ENCODE measurements around the gene TMEM9.

Gene TMEM9

GRCh38 chr1:201136355-201137023, 17.8 kb downstream of the TMEM9 start:
- no peaks in the 10 kb centered on the region for H3K9me3 ChIP-seq (ENCODE audit: insufficient read depth, low read length)
- no peaks in the 10 kb centered on the region for H3K27me3 ChIP-seq (ENCODE audit: insufficient read depth, insufficient read length)
- no peak overlapping the region for H3K9ac ChIP-seq (ENCODE audit: insufficient read length, low read depth)
- no peak for DNase-seq (ENCODE audit: low read depth, low spot score)
- H3K4me1 ChIP-seq (ENCODE audit: insufficient read depth, insufficient read length) = peaks cover 2% of the 10 kb centered on the region
- H3K36me3 ChIP-seq (ENCODE audit: insufficient read depth, insufficient read length, low read length) = peaks cover 75% of the 10 kb centered on the region
- no peak for TF ChIP-seq ZNF274 (IDR thresholded peaks at IDR 0.05; ENCODE audit: low read depth, low read length)
- no peak for TF ChIP-seq SUZ12 (IDR thresholded peaks at IDR 0.05; ENCODE audit: extremely low read depth, insufficient read depth, insufficient read length)
- no peak for TF ChIP-seq YY1 (IDR thresholded peaks at IDR 0.05; ENCODE audit: insufficient read depth, insufficient read length)
- H3K4me3 ChIP-seq (ENCODE audit: insufficient read length, low read depth) = no peak overlapping the region

GRCh38 chr1:201134405-201134804, 19.9 kb downstream of the TMEM9 start:
- Histone ChIP-seq H3K36me3 (ENCODE audit: insufficient read depth, insufficient read length, low read length) (peaks cover 54% of the 10 kb centered on the region), H3K9me3 (ENCODE audit: insufficient read depth, low read length) (peaks cover 5% of the 10 kb centered on the region; the same call in 1 of the 2 replicates), H3K27me3 (ENCODE audit: insufficient read depth, insufficient read length) (no peaks in the 10 kb centered on the region), H3K9ac (ENCODE audit: insufficient read length, low read depth) (no peak overlapping the region), H3K4me3 (ENCODE audit: insufficient read length, low read depth) (no peak overlapping the region), H3K4me1 (ENCODE audit: insufficient read depth, insufficient read length) (peaks cover 2% of the 10 kb centered on the region)
- TF ChIP-seq SUZ12 (IDR thresholded peaks at IDR 0.05; ENCODE audit: extremely low read depth, insufficient read depth, insufficient read length) = no peak
- no peak for TF ChIP-seq ZNF274 (IDR thresholded peaks at IDR 0.05; ENCODE audit: low read depth, low read length)
- TF ChIP-seq YY1 (IDR thresholded peaks at IDR 0.05; ENCODE audit: insufficient read depth, insufficient read length) = no peak
- no peak for DNase-seq (ENCODE audit: low read depth, low spot score)

GRCh38 chr1:201131398-201131797, 22.9 kb downstream of the TMEM9 start:
- Histone ChIP-seq H3K4me3 (ENCODE audit: insufficient read length, low read depth) (no peak overlapping the region), H3K4me1 (ENCODE audit: insufficient read depth, insufficient read length) (peaks cover 12% of the 10 kb centered on the region), H3K9me3 (ENCODE audit: insufficient read depth, low read length) (peaks cover 5% of the 10 kb centered on the region; the same call in 1 of the 2 replicates), H3K36me3 (ENCODE audit: insufficient read depth, insufficient read length, low read length) (peaks cover 28% of the 10 kb centered on the region), H3K27me3 (ENCODE audit: insufficient read depth, insufficient read length) (no peaks in the 10 kb centered on the region), H3K9ac (ENCODE audit: insufficient read length, low read depth) (no peak overlapping the region)
- no peak for TF ChIP-seq SUZ12 (IDR thresholded peaks at IDR 0.05; ENCODE audit: extremely low read depth, insufficient read depth, insufficient read length)
- TF ChIP-seq ZNF274 (IDR thresholded peaks at IDR 0.05; ENCODE audit: low read depth, low read length) = no peak
- TF ChIP-seq YY1 (IDR thresholded peaks at IDR 0.05; ENCODE audit: insufficient read depth, insufficient read length) = no peak
- no peak for DNase-seq (ENCODE audit: low read depth, low spot score)

- H3K4me1 ChIP-seq (ENCODE audit: insufficient read depth, insufficient read length) = peaks cover 14% of the 10 kb centered on the region
- no peak overlapping the region for H3K9ac ChIP-seq (ENCODE audit: insufficient read length, low read depth)
- H3K36me3 ChIP-seq (ENCODE audit: insufficient read depth, insufficient read length, low read length) = peaks cover 3% of the 10 kb centered on the region
- no peak overlapping the region for H3K4me3 ChIP-seq (ENCODE audit: insufficient read length, low read depth)
- peaks cover 5% of the 10 kb centered on the region for H3K27me3 ChIP-seq (ENCODE audit: insufficient read depth, insufficient read length)
- DNase-seq (ENCODE audit: low read depth, low spot score) = no peak
- H3K9me3 ChIP-seq (ENCODE audit: insufficient read depth, low read length) = peaks cover 5% of the 10 kb centered on the region; the same call in 1 of the 2 replicates
- TF ChIP-seq ZNF274 (IDR thresholded peaks at IDR 0.05; ENCODE audit: low read depth, low read length) (no peak), SUZ12 (IDR thresholded peaks at IDR 0.05; ENCODE audit: extremely low read depth, insufficient read depth, insufficient read length) (no peak), YY1 (IDR thresholded peaks at IDR 0.05; ENCODE audit: insufficient read depth, insufficient read length) (no peak)
These were observed 25.3 kb downstream of the TMEM9 start for GRCh38 chr1:201128962-201129361.

- Histone ChIP-seq H3K27me3 (ENCODE audit: insufficient read depth, insufficient read length) (peaks cover 5% of the 10 kb centered on the region), H3K4me3 (ENCODE audit: insufficient read length, low read depth) (no peak overlapping the region), H3K36me3 (ENCODE audit: insufficient read depth, insufficient read length, low read length) (peaks cover 3% of the 10 kb centered on the region), H3K9me3 (ENCODE audit: insufficient read depth, low read length) (peaks cover 5% of the 10 kb centered on the region; the same call in 1 of the 2 replicates), H3K4me1 (ENCODE audit: insufficient read depth, insufficient read length) (peaks cover 14% of the 10 kb centered on the region), H3K9ac (ENCODE audit: insufficient read length, low read depth) (no peak overlapping the region)
- TF ChIP-seq YY1 (IDR thresholded peaks at IDR 0.05; ENCODE audit: insufficient read depth, insufficient read length) (no peak), SUZ12 (IDR thresholded peaks at IDR 0.05; ENCODE audit: extremely low read depth, insufficient read depth, insufficient read length) (no peak), ZNF274 (IDR thresholded peaks at IDR 0.05; ENCODE audit: low read depth, low read length) (no peak)
- no peak for DNase-seq (ENCODE audit: low read depth, low spot score)
These were observed 25.8 kb downstream of the TMEM9 start for GRCh38 chr1:201128476-201128875.

GRCh38 chr1:201127755-201128455, 26.4 kb downstream of the TMEM9 start:
- H3K4me3 ChIP-seq (ENCODE audit: insufficient read length, low read depth) = no peak overlapping the region
- no peak for TF ChIP-seq YY1 (IDR thresholded peaks at IDR 0.05; ENCODE audit: insufficient read depth, insufficient read length)
- TF ChIP-seq SUZ12 (IDR thresholded peaks at IDR 0.05; ENCODE audit: extremely low read depth, insufficient read depth, insufficient read length) = no peak
- TF ChIP-seq ZNF274 (IDR thresholded peaks at IDR 0.05; ENCODE audit: low read depth, low read length) = no peak
- H3K9ac ChIP-seq (ENCODE audit: insufficient read length, low read depth) = no peak overlapping the region
- H3K4me1 ChIP-seq (ENCODE audit: insufficient read depth, insufficient read length) = peaks cover 14% of the 10 kb centered on the region
- no peak for DNase-seq (ENCODE audit: low read depth, low spot score)
- peaks cover 3% of the 10 kb centered on the region for H3K36me3 ChIP-seq (ENCODE audit: insufficient read depth, insufficient read length, low read length)
- peaks cover 5% of the 10 kb centered on the region for H3K27me3 ChIP-seq (ENCODE audit: insufficient read depth, insufficient read length)
- H3K9me3 ChIP-seq (ENCODE audit: insufficient read depth, low read length) = peaks cover 5% of the 10 kb centered on the region; the same call in 1 of the 2 replicates

All from NT2/D1 (cell line).